K562 (cell line): ENCODE data around the gene CCDC54. TPM values are rescaled to one million over a fixed set of nuclear protein-coding genes. Genes with fewer than 3 reads are reported as not detected.
A peak's percentile ranks its signal among the peaks of the same experiment; 100 is the strongest.

Experiments used
- ATAC-seq: fragments of 200-7000 bp; cut with Tn5 transposase; 3 replicates; pipeline ENCODE4 v1.9.1; 2020; ENCODE audit warnings: moderate library complexity
- BruUV-seq: library from RNA; stranded (reverse); fragments of 400-500 nt; replicated peaks from 2 replicates; lab custom pipeline; 2021; lab: Mats Ljungman, UMichigan
- CTCF ChIA-PET: fragments of 300-600 bp; formaldehyde crosslinking; extraction: SDS; loops from one replicate; lab custom pipeline; 2021; ENCODE audit warnings: low intra/inter-chr PET ratio; lab: Yijun Ruan, JAX
- POLR2A ChIA-PET: fragments of 300-600, 350-650 bp; sonication (Branson Sonifier 250); formaldehyde crosslinking; extraction: SDS; loops from one replicate; lab custom pipeline; 2021; ENCODE audit warnings: antibody characterized with exemption, inconsistent platforms; lab: Yijun Ruan, JAX
- DNase-seq, 4 experiments: peaks; one replicate each; pipeline versions ENCODE4 v3.0.0 to v3.0.0-alpha.2; 2011 to 2018; ENCODE audit warnings: low spot score in 3 of 4, mixed read lengths in 3 of 4; ENCODE audit errors: extremely low read depth in 1 of 4
- FAIRE-seq: peaks from 2 replicates; lab custom pipeline; 2011; peaks lifted over from hg19 to GRCh38; lab: Jason Lieb, UNC
- H2AFZ ChIP-seq: 2 replicates; pipeline ENCODE4 v1.6.0; 2011; ENCODE audit warnings: low read depth, low read length, control low read depth, inconsistent platforms
- H3K27ac ChIP-seq: fragments of 200-600 bp; 3 replicates; pipeline ENCODE4 v1.8.0; 2011; ENCODE audit warnings: low read depth, mild to moderate bottlenecking, control low read depth, inconsistent platforms, low read length, moderate library complexity, mixed read lengths; ENCODE audit errors: extremely low read depth
- H3K27me3 ChIP-seq, 2 experiments: fragments of 300-600 bp in 1 of 2; 2 replicates in 1 of 2; 3 replicates in 1 of 2; pipeline versions ENCODE4 v1.6.0 to v1.8.0; 2011; ENCODE audit warnings: inconsistent platforms in 2 of 2, low read length in 2 of 2, mild to moderate bottlenecking in 1 of 2, mixed read lengths in 1 of 2, moderate library complexity in 1 of 2; ENCODE audit not compliant: control insufficient read depth in 2 of 2, insufficient read depth in 2 of 2
- H3K36me3 ChIP-seq: fragments of 300-600 bp; 3 replicates; pipeline ENCODE4 v1.8.0; 2011; ENCODE audit warnings: mild to moderate bottlenecking, low read length, inconsistent platforms; ENCODE audit not compliant: control insufficient read depth, insufficient read depth
- H3K4me1 ChIP-seq, 2 experiments: fragments of 200-600 bp in 1 of 2; replicated peaks in 1 of 2; 2 replicates in 1 of 2; 3 replicates in 1 of 2; pipeline versions ENCODE4 v1.5.1 to v1.8.0; 2011; ENCODE audit warnings: inconsistent platforms in 2 of 2, low read length in 2 of 2, mild to moderate bottlenecking in 1 of 2, mixed read lengths in 1 of 2, moderate library complexity in 1 of 2; ENCODE audit not compliant: control insufficient read depth in 2 of 2, insufficient read depth in 2 of 2
- H3K4me2 ChIP-seq: 2 replicates; pipeline ENCODE4 v1.6.1; 2011; ENCODE audit warnings: low read length, control low read depth, inconsistent platforms, mixed read lengths; ENCODE audit not compliant: insufficient read depth
- H3K4me3 ChIP-seq: fragments of 200-600 bp; sonication (generic), shearing (Covaris generic); 2 replicates; pipeline ENCODE4 v1.5.1; 2016; ENCODE audit warnings: control low read depth, inconsistent platforms
- H3K79me2 ChIP-seq: fragments of 200-600 bp; 3 replicates; pipeline ENCODE4 v1.8.0; 2011; ENCODE audit warnings: low read length, inconsistent platforms; ENCODE audit not compliant: control insufficient read depth, insufficient read depth
- H3K9ac ChIP-seq, 2 experiments: 2 replicates each; pipeline versions ENCODE4 v1.6.0 to v1.6.1; 2011; ENCODE audit warnings: low read depth in 2 of 2, low read length in 2 of 2, control low read depth in 1 of 2, inconsistent platforms in 1 of 2, mild to moderate bottlenecking in 1 of 2, mixed read lengths in 1 of 2; ENCODE audit not compliant: insufficient read depth in 1 of 2
- H3K9me1 ChIP-seq: one replicate; pipeline ENCODE4 v1.6.0; 2011; ENCODE audit warnings: inconsistent platforms, mild to moderate bottlenecking, low read length, moderate library complexity; ENCODE audit not compliant: control insufficient read depth, insufficient read depth
- H3K9me3 ChIP-seq: replicated peaks from 2 replicates; pipeline ENCODE4 v1.5.1; 2011; ENCODE audit warnings: low read depth, low read length, inconsistent platforms; ENCODE audit not compliant: control insufficient read depth, insufficient read depth
- H4K20me1 ChIP-seq: replicated peaks from 2 replicates; pipeline ENCODE4 v1.6.1; 2011; ENCODE audit warnings: low read length, inconsistent platforms, mixed read lengths; ENCODE audit not compliant: control insufficient read depth, insufficient read depth
- MXD1 ChIP-seq: fragments of 250-450 bp; sonication (Bioruptor Pico); IDR thresholded peaks from 2 replicates; pipeline ENCODE4 v1.8.0; 2021; ENCODE audit warnings: borderline replicate concordance, mild to moderate bottlenecking, moderate library complexity; ENCODE audit not compliant: poor library complexity, severe bottlenecking
- PKNOX1 ChIP-seq: fragments of 450-650 bp; IDR thresholded peaks from 2 replicates; pipeline ENCODE4 v1.6.1; 2016
- ZFP36 ChIP-seq: fragments of 150-350 bp; IDR thresholded peaks from 2 replicates; pipeline ENCODE4 v1.6.1; 2018; ENCODE audit warnings: low read length, low read depth; ENCODE audit not compliant: partially characterized antibody
- ZNF232 ChIP-seq: sonication (generic); formaldehyde crosslinking; IDR thresholded peaks from 2 replicates; pipeline ENCODE4 v1.8.0; 2022; ENCODE audit warnings: mild to moderate bottlenecking, missing genetic modification reagents
- WGBS: fragments of 100-300 bp; shearing (Covaris generic); methylation state at CpG from one replicate; pipeline ENCODE4 v1.1.6; 2016; ENCODE audit warnings: low coverage, mixed read lengths; ENCODE audit not compliant: insufficient coverage; ENCODE audit errors: missing lambda C conversion rate; 5-methylcytosine and 5-hydroxymethylcytosine counted together
- in situ Hi-C: fragments of 300-500 bp; cut with MboI; formaldehyde crosslinking; loops from 4 replicates; pipeline ENCODE4 v1.15.0; 2018; ENCODE audit warnings: inconsistent platforms, mixed read lengths
- intact Hi-C: fragments of 100-400 bp; cut with micrococcal nuclease; formaldehyde crosslinking; loops from 2 replicates; pipeline ENCODE4 v1.14.2; 2022
- polyA plus RNA-seq, 8 experiments: library from polyadenylated mRNA; depleted of rRNA in 4 of 8; stranded (reverse) in 5 of 8; unstranded in 3 of 8; fragments of >200 nt; fragmentation: Nextera tagmentation in 2 of 8; fragmentation: Illumina TruSeq in 1 of 8; extraction: Ambion mirVana in 2 of 8; extraction: Trizol in 1 of 8; gene quantifications; 2 replicates each; pipeline versions ENCODE4 v1.2.1 to v1.2.3, GENCODE V29; 2011 to 2014; ENCODE audit warnings: inconsistent platforms in 1 of 8, missing spikeins in 1 of 8
- total RNA-seq, 7 experiments: library from RNA; depleted of rRNA in 6 of 7; stranded (reverse); fragments of >200 nt in 6 of 7; fragmentation: Illumina TruSeq in 2 of 7; extraction: Trizol in 2 of 7; gene quantifications; 2 replicates each; pipeline versions ENCODE4 v1.2.1 to v1.2.3, GENCODE V29; 2011 to 2021; ENCODE audit warnings: low replicate concordance in 1 of 7

CCDC54 gene
- total and polyA plus RNA-seq, 9 of the 15 experiments (the other 6 are each of a cell fraction or from before 2014, with no cell fraction given) = not detected

- no peak for TF ChIP-seq MXD1 (CRISPR knock-in tag)
- TF ChIP-seq ZFP36 = no peak
Measured at GRCh38 chr3:107369791-107370190, 7.4 kb upstream of the CCDC54 start (continued).

- H3K9me3 ChIP-seq = 0 out of 2 replicates have a peak, but pooled peaks cover 3% of the 10 kb centered on the region
- peaks cover 0 to 4% of the 10 kb centered on the region in 2 experiments; a peak in 3 of 5 replicates for H3K4me1 ChIP-seq
- ChIA-PET CTCF (no interaction called here), POLR2A (no interaction called here)
- H3K4me2 ChIP-seq = no peak overlapping the region
- TF ChIP-seq PKNOX1 (peak; percentile 61), ZNF232 (CRISPR knock-in tag) (no peak)
- FAIRE-seq (no peak), DNase-seq (no peak), ATAC-seq (no peak)
- no peak overlapping the region for H3K4me3 ChIP-seq
- no peak overlapping the region for H2AFZ ChIP-seq
- no peaks in the 10 kb centered on the region for H3K79me2 ChIP-seq
- no peaks in the 10 kb centered on the region for H4K20me1 ChIP-seq
- H3K9ac ChIP-seq = no peak overlapping the region
- no TSS peak for BruUV-seq
- intact Hi-C loops (no loop called here), in situ Hi-C loops (no loop called here)
- H3K27me3 ChIP-seq = no peaks in the 10 kb centered on the region
- no peaks in the 10 kb centered on the region for H3K9me1 ChIP-seq
- H3K27ac ChIP-seq = no peak overlapping the region
- 42% methylated on average over 2 of the region's 2 CpGs for WGBS
- H3K36me3 ChIP-seq = no peaks in the 10 kb centered on the region
Measured at GRCh38 chr3:107370907-107371306, 6.3 kb upstream of the CCDC54 start.
